ENCODE measurements around the gene GALNT8. TPM values are rescaled to one million over a fixed set of nuclear protein-coding genes. Genes with fewer than 3 reads are reported as not detected.

GALNT8 gene
- total and polyA plus RNA-seq, 2 of the 8 experiments (the other 6 are each of a cell fraction or from before 2014, with no cell fraction given): 4.7 to 8.3 TPM

- POLR2A ChIA-PET (ENCODE audit: partially characterized antibody): no interaction called here
- WGBS, 2 experiments (ENCODE audit: extremely low coverage in 1 of 2, insufficient coverage in 1 of 2, insufficient read length in 1 of 2, insufficient replicate concordance in 2 of 2, low coverage in 1 of 2, low lambda C conversion rate in 2 of 2, missing lambda C conversion rate in 1 of 2): 88% methylated on average over 6 of the region's 6 CpGs; no CpG with 5 or more reads in 1 of the 2 experiments
- TF ChIP-seq SIX5 (IDR thresholded peaks at IDR 0.05; ENCODE audit: low read depth, low read length) (no peak), YY1 (IDR thresholded peaks at IDR 0.05; ENCODE audit: low read depth, low read length) (no peak), KDM5A (IDR thresholded peaks at IDR 0.05; ENCODE audit: low read length) (no peak), JUN (IDR thresholded peaks at IDR 0.05; ENCODE audit: low read depth, low read length) (no peak), SP1 (IDR thresholded peaks at IDR 0.05; ENCODE audit: low read depth, low read length) (no peak), RNF2 (IDR thresholded peaks at IDR 0.05; ENCODE audit: borderline replicate concordance, low read depth, low read length, missing control alignments, poor library complexity, severe bottlenecking) (no peak), TBP (IDR thresholded peaks at IDR 0.05; ENCODE audit: low read depth, low read length) (no peak), KDM4A (IDR thresholded peaks at IDR 0.05; ENCODE audit: low read depth, low read length, severe bottlenecking) (no peak), PHF8 (conservative IDR thresholded peaks at IDR 0.05; ENCODE audit: low read depth, low read length) (no peak), SIRT6 (IDR thresholded peaks at IDR 0.05; ENCODE audit: low read length) (no peak), TAF7 (optimal IDR thresholded peaks at IDR 0.05; ENCODE audit: borderline replicate concordance, low read depth, low read length) (no peak), EZH2 (IDR thresholded peaks at IDR 0.05; ENCODE audit: low read depth, low read length, severe bottlenecking) (no peak), EP300 (IDR thresholded peaks at IDR 0.05; ENCODE audit: borderline replicate concordance in 1 of 2, low read depth in 2 of 2, low read length in 2 of 2) (no peak)
These were observed 87.0 kb downstream of the GALNT8 start for GRCh38 chr12:4807116-4807783.

More at GRCh38 chr12:4807116-4807783, 87.0 kb downstream of the GALNT8 start:
- no peak overlapping the region for H2BK5ac ChIP-seq (ENCODE audit: low read depth, low read length)
- H3K4me1 ChIP-seq (replicated peaks in 1 of 4; ENCODE audit: control insufficient read depth in 3 of 4, insufficient read depth in 4 of 4, low read length in 3 of 4): peaks cover 0 to 4% (median 1%) of the 10 kb centered on the region in 4 experiments; a peak in 3 of 7 replicates
- no peaks in the 10 kb centered on the region for H3K79me1 ChIP-seq (ENCODE audit: low read depth, low read length)
- H2BK20ac ChIP-seq (ENCODE audit: low read length): no peak overlapping the region
- H3K18ac ChIP-seq (ENCODE audit: extremely low read depth, low read length): no peak overlapping the region
- FAIRE-seq (no peak), DNase-seq (ENCODE audit: low read depth in 1 of 2, low spot score in 2 of 2) (no peak)
- no peak overlapping the region for H4K5ac ChIP-seq (ENCODE audit: insufficient read length, low read depth, low read length)
- H3K79me2 ChIP-seq (ENCODE audit: control insufficient read depth in 1 of 2, insufficient read depth in 2 of 2, low read length in 2 of 2): no peaks in the 10 kb centered on the region
- no peak overlapping the region for H3K4ac ChIP-seq (replicated peaks; ENCODE audit: insufficient read length, low read depth, low read length)
- peaks cover 0 to 4% of the 10 kb centered on the region in 2 experiments for H4K20me1 ChIP-seq (replicated peaks in 1 of 2; ENCODE audit: control insufficient read depth in 1 of 2, insufficient read depth in 2 of 2, low read length in 2 of 2)
- H3K23me2 ChIP-seq (ENCODE audit: low read depth, low read length): peaks cover 7% of the 10 kb centered on the region; the same call in 1 of the 2 replicates
- H3K4me3 ChIP-seq (ENCODE audit: extremely low read depth in 1 of 4, insufficient read depth in 2 of 4, low read depth in 3 of 4, low read length in 4 of 4): no peak overlapping the region
- H2AFZ ChIP-seq (ENCODE audit: low read length): no peak overlapping the region
- no peak overlapping the region for H3K14ac ChIP-seq (ENCODE audit: insufficient read length)
- no peak overlapping the region for H3K56ac ChIP-seq (replicated peaks; ENCODE audit: insufficient read length, low read depth, low read length)
- no peak overlapping the region for H3K27ac ChIP-seq (ENCODE audit: low read depth, low read length)
- H2AK5ac ChIP-seq (ENCODE audit: low read depth, low read length): no peak overlapping the region
- no peak overlapping the region for H2BK120ac ChIP-seq (replicated peaks; ENCODE audit: low read depth, low read length)
- no peak overlapping the region for H3K9ac ChIP-seq (replicated peaks in 1 of 4; ENCODE audit: extremely low read depth in 1 of 4, low read depth in 3 of 4, low read length in 3 of 4)
- no peak overlapping the region for H2BK12ac ChIP-seq (ENCODE audit: low read depth, low read length)
- H3K36me3 ChIP-seq (ENCODE audit: control insufficient read depth in 2 of 4, insufficient read depth in 4 of 4, low read length in 3 of 4): no peaks in the 10 kb centered on the region
- H3K23ac ChIP-seq (ENCODE audit: insufficient read length): no peak overlapping the region
- CTCF ChIA-PET (ENCODE audit: partially characterized antibody): interaction anchor here (1.0 to 1.7 kb wide), 2 partner anchors 48 to 50 kb away, joined by 3 to 6 read pairs; no protein-coding TSS in a partner anchor
- peaks cover 18 to 54% (median 39%) of the 10 kb centered on the region in 4 experiments for H3K27me3 ChIP-seq (replicated peaks in 1 of 4; ENCODE audit: control insufficient read depth in 3 of 4, extremely low read depth in 1 of 4, insufficient read depth in 3 of 4, low read length in 3 of 4)
- no peak overlapping the region for H4K8ac ChIP-seq (ENCODE audit: extremely low read depth, insufficient read depth, low read length)
- no peak overlapping the region for H4K91ac ChIP-seq (replicated peaks; ENCODE audit: insufficient read length, low read length)
- no peak overlapping the region for H3K4me2 ChIP-seq (ENCODE audit: insufficient read depth in 1 of 2, low read depth in 2 of 2, low read length in 2 of 2)
- H2BK15ac ChIP-seq (ENCODE audit: low read length): no peak overlapping the region
- H3K9me3 ChIP-seq (ENCODE audit: insufficient read depth in 2 of 2, low read depth in 1 of 2, low read length in 1 of 2): no peaks in the 10 kb centered on the region

Data from H1 (cell line).